ENCODE measurements around the gene RHBDL1. TPM values are rescaled to one million over a fixed set of nuclear protein-coding genes. Genes with fewer than 3 reads are reported as not detected.

RHBDL1 gene
- total and polyA plus RNA-seq, 9 of the 15 experiments (the other 6 are each of a cell fraction or from before 2014, with no cell fraction given), result 0.03 to 5.6 (median 1.3) TPM; not detected in 1

DNA sequence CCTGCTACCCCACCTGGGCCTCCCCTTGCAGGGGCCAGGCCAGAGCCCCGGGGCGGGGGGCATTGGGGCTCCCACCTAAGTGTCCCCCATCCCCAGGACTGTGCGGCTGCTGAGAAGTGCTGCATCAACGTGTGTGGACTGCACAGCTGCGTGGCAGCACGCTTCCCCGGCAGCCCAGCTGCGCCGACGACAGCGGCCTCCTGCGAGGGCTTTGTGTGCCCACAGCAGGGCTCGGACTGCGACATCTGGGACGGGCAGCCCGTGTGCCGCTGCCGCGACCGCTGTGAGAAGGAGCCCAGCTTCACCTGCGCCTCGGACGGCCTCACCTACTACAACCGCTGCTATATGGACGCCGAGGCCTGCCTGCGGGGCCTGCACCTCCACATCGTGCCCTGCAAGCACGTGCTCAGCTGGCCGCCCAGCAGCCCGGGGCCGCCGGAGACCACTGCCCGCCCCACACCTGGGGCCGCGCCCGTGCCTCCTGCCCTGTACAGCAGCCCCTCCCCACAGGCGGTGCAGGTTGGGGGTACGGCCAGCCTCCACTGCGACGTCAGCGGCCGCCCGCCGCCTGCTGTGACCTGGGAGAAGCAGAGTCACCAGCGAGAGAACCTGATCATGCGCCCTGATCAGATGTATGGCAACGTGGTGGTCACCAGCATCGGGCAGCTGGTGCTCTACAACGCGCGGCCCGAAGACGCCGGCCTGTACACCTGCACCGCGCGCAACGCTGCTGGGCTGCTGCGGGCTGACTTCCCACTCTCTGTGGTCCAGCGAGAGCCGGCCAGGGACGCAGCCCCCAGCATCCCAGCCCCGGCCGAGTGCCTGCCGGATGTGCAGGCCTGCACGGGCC lies 42.8 kb upstream of the RHBDL1 start:
- H3K4me3 ChIP-seq, result no peak overlapping the region
- no peaks in the 10 kb centered on the region for H4K20me1 ChIP-seq (replicated peaks; ENCODE audit: control insufficient read depth, insufficient read depth, low read length)
- no peak for FAIRE-seq
- intact Hi-C loops (cut with micrococcal nuclease) (no loop called here), in situ Hi-C loops (cut with MboI) (no loop called here)
- no peaks in the 10 kb centered on the region for H3K9me3 ChIP-seq (replicated peaks; ENCODE audit: control insufficient read depth, insufficient read depth, low read depth, low read length)
- TF ChIP-seq, protein P1, sequence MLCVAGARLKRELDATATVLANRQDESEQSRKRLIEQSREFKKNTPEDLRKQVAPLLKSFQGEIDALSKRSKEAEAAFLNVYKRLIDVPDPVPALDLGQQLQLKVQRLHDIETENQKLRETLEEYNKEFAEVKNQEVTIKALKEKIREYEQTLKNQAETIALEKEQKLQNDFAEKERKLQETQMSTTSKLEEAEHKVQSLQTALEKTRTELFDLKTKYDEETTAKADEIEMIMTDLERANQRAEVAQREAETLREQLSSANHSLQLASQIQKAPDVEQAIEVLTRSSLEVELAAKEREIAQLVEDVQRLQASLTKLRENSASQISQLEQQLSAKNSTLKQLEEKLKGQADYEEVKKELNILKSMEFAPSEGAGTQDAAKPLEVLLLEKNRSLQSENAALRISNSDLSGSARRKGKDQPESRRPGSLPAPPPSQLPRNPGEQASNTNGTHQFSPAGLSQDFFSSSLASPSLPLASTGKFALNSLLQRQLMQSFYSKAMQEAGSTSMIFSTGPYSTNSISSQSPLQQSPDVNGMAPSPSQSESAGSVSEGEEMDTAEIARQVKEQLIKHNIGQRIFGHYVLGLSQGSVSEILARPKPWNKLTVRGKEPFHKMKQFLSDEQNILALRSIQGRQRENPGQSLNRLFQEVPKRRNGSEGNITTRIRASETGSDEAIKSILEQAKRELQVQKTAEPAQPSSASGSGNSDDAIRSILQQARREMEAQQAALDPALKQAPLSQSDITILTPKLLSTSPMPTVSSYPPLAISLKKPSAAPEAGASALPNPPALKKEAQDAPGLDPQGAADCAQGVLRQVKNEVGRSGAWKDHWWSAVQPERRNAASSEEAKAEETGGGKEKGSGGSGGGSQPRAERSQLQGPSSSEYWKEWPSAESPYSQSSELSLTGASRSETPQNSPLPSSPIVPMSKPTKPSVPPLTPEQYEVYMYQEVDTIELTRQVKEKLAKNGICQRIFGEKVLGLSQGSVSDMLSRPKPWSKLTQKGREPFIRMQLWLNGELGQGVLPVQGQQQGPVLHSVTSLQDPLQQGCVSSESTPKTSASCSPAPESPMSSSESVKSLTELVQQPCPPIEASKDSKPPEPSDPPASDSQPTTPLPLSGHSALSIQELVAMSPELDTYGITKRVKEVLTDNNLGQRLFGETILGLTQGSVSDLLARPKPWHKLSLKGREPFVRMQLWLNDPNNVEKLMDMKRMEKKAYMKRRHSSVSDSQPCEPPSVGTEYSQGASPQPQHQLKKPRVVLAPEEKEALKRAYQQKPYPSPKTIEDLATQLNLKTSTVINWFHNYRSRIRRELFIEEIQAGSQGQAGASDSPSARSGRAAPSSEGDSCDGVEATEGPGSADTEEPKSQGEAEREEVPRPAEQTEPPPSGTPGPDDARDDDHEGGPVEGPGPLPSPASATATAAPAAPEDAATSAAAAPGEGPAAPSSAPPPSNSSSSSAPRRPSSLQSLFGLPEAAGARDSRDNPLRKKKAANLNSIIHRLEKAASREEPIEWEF (CRISPR knock-in tag; IDR thresholded peaks at IDR 0.05), result no peak
- TF ChIP-seq NFRKB (IDR thresholded peaks at IDR 0.05; ENCODE audit: low read depth), result no peak
- 0 out of 2 replicates have a peak, but pooled peaks have one; percentile 25 for TF ChIP-seq PTBP1 (IDR thresholded peaks at IDR 0.05; ENCODE audit: low read depth, low read length)
- no peak for TF ChIP-seq ZFP36 (IDR thresholded peaks at IDR 0.05; ENCODE audit: low read depth, low read length, partially characterized antibody)
- TF ChIP-seq HNRNPL (IDR thresholded peaks at IDR 0.05; ENCODE audit: low read depth, low read length), result peak; percentile 18; the same call in 1 of the 2 replicates
- TF ChIP-seq ZFX (CRISPR knock-in tag; IDR thresholded peaks at IDR 0.05), result 0 out of 2 replicates have a peak, but pooled peaks have one; percentile 9
- no peak for TF ChIP-seq SMC3 (conservative IDR thresholded peaks at IDR 0.05; ENCODE audit: insufficient read depth, low read depth, low read length)
- TF ChIP-seq ZNF695 (CRISPR knock-in tag; IDR thresholded peaks at IDR 0.05), result no peak
- 0 out of 2 replicates have a peak, but pooled peaks have one; percentile 18 for TF ChIP-seq ZNF143 (CRISPR knock-in tag; IDR thresholded peaks at IDR 0.05)
- TF ChIP-seq POLR2G (IDR thresholded peaks at IDR 0.05; ENCODE audit: low read depth, low read length), result peak; percentile 66
- TF ChIP-seq RBFOX2 (IDR thresholded peaks at IDR 0.05; ENCODE audit: low read depth, low read length), result 0 out of 2 replicates have a peak, but pooled peaks have one; percentile 43
- peaks cover 18% of the 10 kb centered on the region for H3K79me2 ChIP-seq (ENCODE audit: control insufficient read depth, insufficient read depth, low read length)
- ChIA-PET CTCF (ENCODE audit: low intra/inter-chr PET ratio) (no interaction called here), POLR2A (no interaction called here)
- H3K27me3 ChIP-seq (ENCODE audit: control insufficient read depth in 2 of 2, insufficient read depth in 2 of 2, low read length in 2 of 2), result no peaks in the 10 kb centered on the region
- peaks cover 40% of the 10 kb centered on the region; the same call in 1 of the 3 replicates for H3K36me3 ChIP-seq (ENCODE audit: control insufficient read depth, insufficient read depth, low read length)
- WGBS (ENCODE audit: insufficient coverage, low coverage, missing lambda C conversion rate), result 90% methylated on average over 49 of the region's 67 CpGs
- no TSS peak for BruUV-seq (replicated peaks)
- no peaks in the 10 kb centered on the region for H3K9me1 ChIP-seq (ENCODE audit: control insufficient read depth, insufficient read depth, low read length)
- no peak overlapping the region for H3K4me2 ChIP-seq (ENCODE audit: insufficient read depth, low read length)
- H3K9ac ChIP-seq (ENCODE audit: insufficient read depth in 1 of 2, low read depth in 2 of 2, low read length in 2 of 2), result no peak overlapping the region
- no peak for DNase-seq (ENCODE audit: extremely low read depth in 1 of 4, low spot score in 3 of 4)
- ATAC-seq, result no peak
- peaks cover 27 to 94% of the 10 kb centered on the region in 2 experiments for H3K4me1 ChIP-seq (replicated peaks in 1 of 2; ENCODE audit: control insufficient read depth in 2 of 2, insufficient read depth in 2 of 2, low read length in 2 of 2)
- no peak overlapping the region for H3K27ac ChIP-seq (ENCODE audit: extremely low read depth, low read depth, low read length)
- H2AFZ ChIP-seq (ENCODE audit: low read depth, low read length), result no peak overlapping the region

Measured in K562 (cell line).